K562 (cell line): ENCODE data around the gene SERPINB5.

Experiments
- CREM ChIP-seq: IDR thresholded peaks from 2 replicates; pipeline ENCODE4 v1.6.1; 2014; ENCODE audit warnings: antibody characterized with exemption, low read depth
- CTBP1 ChIP-seq: fragments of 450-650 bp; IDR thresholded peaks from 2 replicates; pipeline ENCODE4 v1.6.1; 2016; ENCODE audit warnings: borderline replicate concordance
- KHSRP ChIP-seq: fragments of 450-650 bp; IDR thresholded peaks from 2 replicates; pipeline ENCODE4 v1.6.1; 2017
- OTX1 ChIP-seq: fragments of 450-650 bp; formaldehyde crosslinking; IDR thresholded peaks from 2 replicates; pipeline ENCODE4 v1.4.0; 2022; ENCODE audit warnings: mild to moderate bottlenecking
- TBP ChIP-seq: optimal IDR thresholded peaks from 2 replicates; pipeline ENCODE3; 2011; ENCODE audit warnings: low read depth, low read length, improper control_type of control experiment
- YY1 ChIP-seq, 3 experiments: IDR thresholded peaks; 2 replicates each; pipeline ENCODE4 v1.6.1; 2011; ENCODE audit warnings: low read length in 2 of 3, mild to moderate bottlenecking in 2 of 3, moderate library complexity in 2 of 3, borderline replicate concordance in 1 of 3, control low read depth in 1 of 3, low read depth in 1 of 3; ENCODE audit not compliant: insufficient read depth in 3 of 3, insufficient replicate concordance in 2 of 3, control insufficient read depth in 1 of 3, insufficient read length in 1 of 3; ENCODE audit errors: extremely low read depth in 1 of 3
- ZNF121 ChIP-seq: sonication (generic); formaldehyde crosslinking; conservative IDR thresholded peaks from 2 replicates; pipeline ENCODE4 v1.8.0; 2022; ENCODE audit warnings: missing genetic modification reagents
- ZNF695 ChIP-seq: fragments of 450-650 bp; formaldehyde crosslinking; IDR thresholded peaks from 2 replicates; pipeline ENCODE4 v1.4.0; 2020; ENCODE audit warnings: mild to moderate bottlenecking, moderate library complexity
- TF ChIP-seq, protein P1 (sequence below), 2 experiments: IDR thresholded peaks; 2 replicates each; pipeline ENCODE4 v1.6.1; 2012; ENCODE audit warnings: improper control_type of control experiment in 2 of 2, low read depth in 2 of 2, low read length in 2 of 2, borderline replicate concordance in 1 of 2
- TF ChIP-seq, protein P2 (sequence below), 3 experiments: IDR thresholded peaks in 2 of 3; conservative IDR thresholded peaks in 1 of 3; 2 replicates each; pipeline ENCODE4 v1.5.1; 2011 to 2012; ENCODE audit warnings: low read length in 3 of 3, mild to moderate bottlenecking in 3 of 3, control low read depth in 2 of 3, improper control_type of control experiment in 1 of 3, inconsistent platforms in 1 of 3, low read depth in 1 of 3, mixed read lengths in 1 of 3, moderate library complexity in 1 of 3; ENCODE audit not compliant: insufficient read depth in 2 of 3

DNA sequence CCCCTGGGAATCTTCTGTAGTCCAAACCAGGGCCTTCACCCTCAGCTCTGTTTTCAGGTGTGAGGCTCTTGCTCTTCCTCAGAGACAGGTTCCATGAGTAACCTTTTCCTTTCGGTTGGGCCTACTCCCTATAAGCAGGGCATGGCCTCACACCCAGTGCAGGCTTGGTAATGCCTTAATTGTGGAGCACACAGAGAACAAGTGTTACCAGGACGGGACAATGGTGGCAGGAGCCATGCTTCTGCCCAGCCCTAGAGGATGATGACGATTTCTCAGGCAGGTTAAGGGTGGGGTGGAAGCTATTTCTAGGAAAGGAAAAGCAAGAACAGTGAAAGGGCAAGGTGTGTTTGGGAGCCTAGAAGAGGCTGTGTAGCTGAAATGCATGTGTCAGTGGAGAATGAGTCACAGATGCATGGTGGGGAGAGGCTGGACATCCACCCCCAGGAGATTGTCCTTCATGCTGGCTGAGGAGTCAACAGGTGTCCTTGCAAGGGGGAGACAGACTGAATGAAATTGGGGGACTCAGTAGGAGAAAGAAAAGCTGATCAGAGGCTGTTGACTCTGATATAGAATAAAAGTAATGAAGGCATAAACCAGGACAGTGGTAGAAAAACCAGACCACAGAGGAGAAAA lies 43.4 kb downstream of the SERPINB5 start:
- TF ChIP-seq KHSRP (no peak), CTBP1 (no peak), ZNF121 (CRISPR knock-in tag) (no peak), TBP (no peak), ZNF695 (CRISPR knock-in tag) (no peak), CREM (no peak), YY1 (IDR thresholded peaks at IDR 0.05; ENCODE audit: borderline replicate concordance in 1 of 3, control insufficient read depth in 1 of 3, extremely low read depth in 1 of 3, insufficient read depth in 3 of 3, insufficient read length in 1 of 3, insufficient replicate concordance in 2 of 3, low read depth in 1 of 3, low read length in 2 of 3) (no peak), OTX1 (CRISPR knock-in tag) (no peak)
- TF ChIP-seq, protein P1, sequence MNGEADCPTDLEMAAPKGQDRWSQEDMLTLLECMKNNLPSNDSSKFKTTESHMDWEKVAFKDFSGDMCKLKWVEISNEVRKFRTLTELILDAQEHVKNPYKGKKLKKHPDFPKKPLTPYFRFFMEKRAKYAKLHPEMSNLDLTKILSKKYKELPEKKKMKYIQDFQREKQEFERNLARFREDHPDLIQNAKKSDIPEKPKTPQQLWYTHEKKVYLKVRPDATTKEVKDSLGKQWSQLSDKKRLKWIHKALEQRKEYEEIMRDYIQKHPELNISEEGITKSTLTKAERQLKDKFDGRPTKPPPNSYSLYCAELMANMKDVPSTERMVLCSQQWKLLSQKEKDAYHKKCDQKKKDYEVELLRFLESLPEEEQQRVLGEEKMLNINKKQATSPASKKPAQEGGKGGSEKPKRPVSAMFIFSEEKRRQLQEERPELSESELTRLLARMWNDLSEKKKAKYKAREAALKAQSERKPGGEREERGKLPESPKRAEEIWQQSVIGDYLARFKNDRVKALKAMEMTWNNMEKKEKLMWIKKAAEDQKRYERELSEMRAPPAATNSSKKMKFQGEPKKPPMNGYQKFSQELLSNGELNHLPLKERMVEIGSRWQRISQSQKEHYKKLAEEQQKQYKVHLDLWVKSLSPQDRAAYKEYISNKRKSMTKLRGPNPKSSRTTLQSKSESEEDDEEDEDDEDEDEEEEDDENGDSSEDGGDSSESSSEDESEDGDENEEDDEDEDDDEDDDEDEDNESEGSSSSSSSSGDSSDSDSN (IDR thresholded peaks at IDR 0.05; ENCODE audit: borderline replicate concordance in 1 of 2, low read depth in 2 of 2, low read length in 2 of 2), result no peak
- TF ChIP-seq, protein P2, sequence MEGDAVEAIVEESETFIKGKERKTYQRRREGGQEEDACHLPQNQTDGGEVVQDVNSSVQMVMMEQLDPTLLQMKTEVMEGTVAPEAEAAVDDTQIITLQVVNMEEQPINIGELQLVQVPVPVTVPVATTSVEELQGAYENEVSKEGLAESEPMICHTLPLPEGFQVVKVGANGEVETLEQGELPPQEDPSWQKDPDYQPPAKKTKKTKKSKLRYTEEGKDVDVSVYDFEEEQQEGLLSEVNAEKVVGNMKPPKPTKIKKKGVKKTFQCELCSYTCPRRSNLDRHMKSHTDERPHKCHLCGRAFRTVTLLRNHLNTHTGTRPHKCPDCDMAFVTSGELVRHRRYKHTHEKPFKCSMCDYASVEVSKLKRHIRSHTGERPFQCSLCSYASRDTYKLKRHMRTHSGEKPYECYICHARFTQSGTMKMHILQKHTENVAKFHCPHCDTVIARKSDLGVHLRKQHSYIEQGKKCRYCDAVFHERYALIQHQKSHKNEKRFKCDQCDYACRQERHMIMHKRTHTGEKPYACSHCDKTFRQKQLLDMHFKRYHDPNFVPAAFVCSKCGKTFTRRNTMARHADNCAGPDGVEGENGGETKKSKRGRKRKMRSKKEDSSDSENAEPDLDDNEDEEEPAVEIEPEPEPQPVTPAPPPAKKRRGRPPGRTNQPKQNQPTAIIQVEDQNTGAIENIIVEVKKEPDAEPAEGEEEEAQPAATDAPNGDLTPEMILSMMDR (IDR thresholded peaks at IDR 0.05 in 2 of 3, conservative IDR thresholded peaks at IDR 0.05 in 1 of 3; ENCODE audit: insufficient read depth in 2 of 3, low read depth in 1 of 3, low read length in 3 of 3), result no peak
